ENCODE measurements around the gene PTRHD1. TPM values are rescaled to one million over a fixed set of nuclear protein-coding genes. Genes with fewer than 3 reads are reported as not detected.

PTRHD1 gene
- total and polyA plus RNA-seq, 2 donors (not counting 1 experiment from before 2014, with no cell fraction given): 20.2 to 29.8 TPM

DNA sequence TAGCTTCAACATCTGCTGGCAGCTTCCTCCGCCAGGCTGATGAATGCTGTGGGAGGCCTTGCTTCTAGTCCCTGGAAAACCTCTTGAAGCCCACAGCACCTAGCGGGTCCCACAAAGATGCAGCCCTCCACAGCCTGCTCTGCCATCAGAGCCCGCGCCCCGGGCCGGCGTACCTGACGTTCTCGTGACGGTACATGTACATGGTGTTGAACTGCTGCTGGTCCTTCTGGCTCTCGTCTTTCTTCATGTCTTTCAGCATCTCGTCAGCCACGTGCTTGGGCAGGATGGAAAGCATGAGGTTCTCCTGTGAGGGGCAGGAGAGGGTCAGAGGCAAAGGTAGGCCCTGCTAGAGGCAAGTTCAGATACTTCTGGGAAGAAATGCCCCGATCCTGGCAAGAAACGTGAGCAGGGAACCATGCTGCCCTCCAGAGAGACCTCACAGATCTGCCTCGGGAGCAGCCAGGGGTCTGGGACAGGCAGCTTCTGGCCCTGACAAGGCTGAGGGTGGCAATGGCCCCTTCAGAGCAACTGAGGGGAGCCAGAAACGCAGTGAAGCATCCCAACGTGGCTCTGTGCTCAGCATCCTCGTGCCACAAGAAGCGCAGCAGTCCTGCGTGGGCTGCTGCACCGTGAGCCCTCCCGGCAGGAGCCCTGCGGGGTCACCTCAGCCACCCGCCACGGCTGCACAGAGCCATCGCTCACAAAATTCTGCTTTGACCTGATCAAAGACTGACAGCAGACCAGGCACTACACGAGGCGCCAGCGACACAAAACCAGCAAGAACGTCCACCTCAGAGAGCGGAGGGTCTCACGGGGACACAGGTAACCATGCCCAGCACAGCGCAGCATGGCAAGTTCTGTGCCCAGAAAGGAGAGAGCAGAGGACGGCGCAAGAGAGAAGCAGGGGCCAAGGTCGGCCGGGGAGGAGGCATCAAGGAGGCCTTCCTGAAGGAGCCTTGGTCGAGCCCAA is 49.2 kb upstream of the PTRHD1 start:
- no peaks in the 10 kb centered on the region for H3K4me1 Mint-ChIP-seq
- no peak overlapping the region for H3K27ac Mint-ChIP-seq
- Histone ChIP-seq H3K9ac (ENCODE audit: low read length) (no peak overlapping the region), H3K9me3 (ENCODE audit: control extremely low read depth in 1 of 3, control insufficient read depth in 2 of 3, insufficient read depth in 1 of 3, low read length in 2 of 3) (peaks cover 0 to 10% (median 0%) of the 10 kb centered on the region in 3 donors), H3K79me2 (ENCODE audit: control insufficient read depth, insufficient read depth, low read length) (no peaks in the 10 kb centered on the region), H3K4me3 (ENCODE audit: control extremely low read depth in 1 of 5, extremely low read depth in 1 of 5, insufficient read depth in 1 of 5, low read depth in 2 of 5, low read length in 4 of 5) (no peak overlapping the region), H3K4me2 (replicated peaks; ENCODE audit: low read depth, low read length, poor library complexity, severe bottlenecking) (no peak overlapping the region), H3K27ac (ENCODE audit: low read length in 2 of 2) (no peak overlapping the region), H2AFZ (ENCODE audit: insufficient read depth, low read depth, low read length, poor library complexity, severe bottlenecking) (no peak overlapping the region), H3K4me1 (ENCODE audit: control insufficient read depth in 2 of 2, insufficient read depth in 2 of 2, low read length in 2 of 2) (no peaks in the 10 kb centered on the region), H4K20me1 (ENCODE audit: control insufficient read depth, insufficient read depth, low read length, poor library complexity, severe bottlenecking) (no peaks in the 10 kb centered on the region), H3K36me3 (replicated peaks in 1 of 2; ENCODE audit: control extremely low read depth in 1 of 2, control insufficient read depth in 1 of 2, extremely low read depth in 1 of 2, insufficient read depth in 2 of 2, low read length in 1 of 2) (peaks cover 0 to 14% of the 10 kb centered on the region in 2 experiments), H3K27me3 (replicated peaks in 1 of 4; ENCODE audit: control extremely low read depth in 1 of 4, control insufficient read depth in 3 of 4, insufficient read depth in 4 of 4, low read length in 3 of 4) (no peaks in the 10 kb centered on the region)
- ChIA-PET POLR2A (no interaction called here), CTCF (interaction anchor here (0.6 kb wide), 1 partner anchor 444 kb away, joined by 3 read pairs; no protein-coding TSS in a partner anchor)
- ATAC-seq (ENCODE audit: low read depth) (no peak), DNase-seq (no peak)
- no peak for TF ChIP-seq EZH2 (IDR thresholded peaks at IDR 0.05; ENCODE audit: borderline replicate concordance, insufficient read depth, low read depth, low read length, poor library complexity, severe bottlenecking)
- TF ChIP-seq, protein P1, sequence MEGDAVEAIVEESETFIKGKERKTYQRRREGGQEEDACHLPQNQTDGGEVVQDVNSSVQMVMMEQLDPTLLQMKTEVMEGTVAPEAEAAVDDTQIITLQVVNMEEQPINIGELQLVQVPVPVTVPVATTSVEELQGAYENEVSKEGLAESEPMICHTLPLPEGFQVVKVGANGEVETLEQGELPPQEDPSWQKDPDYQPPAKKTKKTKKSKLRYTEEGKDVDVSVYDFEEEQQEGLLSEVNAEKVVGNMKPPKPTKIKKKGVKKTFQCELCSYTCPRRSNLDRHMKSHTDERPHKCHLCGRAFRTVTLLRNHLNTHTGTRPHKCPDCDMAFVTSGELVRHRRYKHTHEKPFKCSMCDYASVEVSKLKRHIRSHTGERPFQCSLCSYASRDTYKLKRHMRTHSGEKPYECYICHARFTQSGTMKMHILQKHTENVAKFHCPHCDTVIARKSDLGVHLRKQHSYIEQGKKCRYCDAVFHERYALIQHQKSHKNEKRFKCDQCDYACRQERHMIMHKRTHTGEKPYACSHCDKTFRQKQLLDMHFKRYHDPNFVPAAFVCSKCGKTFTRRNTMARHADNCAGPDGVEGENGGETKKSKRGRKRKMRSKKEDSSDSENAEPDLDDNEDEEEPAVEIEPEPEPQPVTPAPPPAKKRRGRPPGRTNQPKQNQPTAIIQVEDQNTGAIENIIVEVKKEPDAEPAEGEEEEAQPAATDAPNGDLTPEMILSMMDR (IDR thresholded peaks at IDR 0.05): no peak
- WGBS (ENCODE audit: insufficient coverage): 98% methylated on average over 39 of the region's 39 CpGs
- intact Hi-C loops (cut with micrococcal nuclease): no loop called here
- H3K9me3 Mint-ChIP-seq (ENCODE audit: insufficient read depth): no peaks in the 10 kb centered on the region
- H3K27me3 Mint-ChIP-seq: no peaks in the 10 kb centered on the region
- no peak overlapping the region for H3K4me3 Mint-ChIP-seq
